ENCODE measurements around the gene CYP11A1.

Gene CYP11A1

GRCh38 chr15:74352393-74352910 lies 15.0 kb downstream of the CYP11A1 start:
- TF ChIP-seq CTCF (IDR thresholded peaks at IDR 0.05; ENCODE audit: control extremely low read depth, extremely low read depth, low read depth, missing control alignments), result no peak
- CTCF ChIA-PET, result no interaction called here
- POLR2A ChIA-PET, result interaction anchor here (0.6 kb wide), 2 partner anchors 141 to 1309 kb away, joined by 3 to 4 read pairs; no protein-coding TSS in a partner anchor
- no peak for DNase-seq (ENCODE audit: extremely low spot score)

GRCh38 chr15:74351670-74352069 lies 15.8 kb downstream of the CYP11A1 start:
- CTCF ChIA-PET, result no interaction called here
- no peak for DNase-seq (ENCODE audit: extremely low spot score)
- no peak for TF ChIP-seq CTCF (IDR thresholded peaks at IDR 0.05; ENCODE audit: control extremely low read depth, extremely low read depth, low read depth, missing control alignments)
- POLR2A ChIA-PET, result no interaction called here

DNA sequence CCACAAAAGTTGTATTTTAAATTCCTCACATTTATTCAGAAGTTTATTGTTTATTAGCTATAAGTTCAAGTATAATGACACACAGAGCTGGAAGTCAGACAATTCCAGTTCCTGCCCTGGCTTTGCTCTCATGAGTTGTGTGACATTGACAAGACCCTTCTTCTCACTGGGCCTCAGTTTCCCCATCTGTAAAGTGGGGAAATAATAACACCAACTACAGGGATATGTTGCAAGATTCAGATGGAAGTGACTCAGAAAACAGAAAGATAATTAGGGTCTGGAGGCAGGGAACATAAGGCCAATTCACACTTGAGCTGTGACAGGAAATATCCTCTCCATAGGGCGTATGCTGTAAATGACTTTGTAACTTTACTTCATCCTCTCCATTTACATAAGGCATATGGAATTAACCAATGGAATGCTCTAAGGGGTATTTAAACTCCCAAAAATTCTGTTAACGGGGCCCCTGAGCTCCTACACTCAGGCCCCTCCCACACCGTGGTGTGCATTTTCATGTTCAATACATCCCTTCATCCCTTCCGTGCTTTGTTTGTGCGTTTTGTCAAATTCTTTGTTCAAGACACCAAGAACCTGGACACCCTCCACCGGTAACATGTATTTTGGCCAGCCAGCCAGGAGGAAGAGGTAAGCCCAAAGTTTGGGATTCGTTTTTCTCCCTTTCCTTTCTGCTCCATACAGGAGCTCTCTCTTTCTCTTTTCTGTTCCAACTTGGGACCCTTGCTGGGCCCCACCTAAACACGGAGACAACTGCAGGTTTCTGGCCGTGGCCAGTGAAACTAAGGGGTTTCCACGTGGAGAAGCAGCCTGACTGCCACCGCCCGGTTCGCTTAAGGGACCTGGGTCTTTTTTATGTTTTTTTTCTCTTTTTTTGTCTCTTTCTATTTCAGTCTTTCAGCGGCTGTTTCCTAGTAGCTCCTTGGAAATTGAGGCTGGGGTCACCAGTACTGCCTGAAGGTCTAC lies 16.9 kb downstream of the CYP11A1 start:
- CTCF ChIA-PET, result interaction anchor here (0.8 kb wide), 1 partner anchor 21 kb away, joined by 3 read pairs; no protein-coding TSS in a partner anchor
- POLR2A ChIA-PET, result no interaction called here
- DNase-seq (ENCODE audit: extremely low spot score), result no peak
- no peak for TF ChIP-seq CTCF (IDR thresholded peaks at IDR 0.05; ENCODE audit: control extremely low read depth, extremely low read depth, low read depth, missing control alignments)

DNA sequence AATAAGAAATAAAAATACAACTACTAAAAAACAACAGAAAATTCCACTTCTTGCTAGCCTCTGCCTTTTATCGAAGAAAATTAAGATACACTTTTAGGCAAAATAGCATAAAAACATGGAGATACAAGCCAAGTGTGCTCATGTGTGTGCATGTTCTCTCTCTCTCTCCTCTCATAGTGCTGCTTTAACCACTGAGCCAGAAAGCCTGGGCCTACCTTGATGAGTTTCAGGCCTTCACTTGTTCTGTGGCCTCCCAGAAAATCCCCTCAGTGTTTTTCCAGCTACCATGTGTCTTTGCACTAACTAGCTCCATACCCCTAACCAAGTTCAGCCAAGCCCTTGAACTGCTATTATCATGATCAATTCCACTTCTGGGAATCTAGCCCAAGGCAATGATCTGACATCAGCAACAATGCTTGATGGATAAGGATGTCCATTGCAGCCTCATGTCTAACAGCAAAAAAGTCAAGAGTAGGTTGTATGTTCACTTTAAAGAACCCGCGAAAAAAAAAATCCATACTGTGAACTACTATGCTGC lies 18.1 kb downstream of the CYP11A1 start:
- CTCF ChIA-PET, result no interaction called here
- POLR2A ChIA-PET, result no interaction called here
- no peak for TF ChIP-seq CTCF (IDR thresholded peaks at IDR 0.05; ENCODE audit: control extremely low read depth, extremely low read depth, low read depth, missing control alignments)

GRCh38 chr15:74347757-74348250 lies 19.6 kb downstream of the CYP11A1 start:
- ChIA-PET POLR2A (no interaction called here), CTCF (interaction anchor here (0.9 to 1.2 kb wide), 4 partner anchors 17 to 284 kb away, joined by 3 read pairs; no protein-coding TSS in a partner anchor)
- no peak for DNase-seq (ENCODE audit: extremely low spot score)
- TF ChIP-seq CTCF (IDR thresholded peaks at IDR 0.05; ENCODE audit: control extremely low read depth, extremely low read depth, low read depth, missing control alignments), result no peak

More for the DNA sequence above, 18.1 kb downstream of the CYP11A1 start:
- no peak for DNase-seq (ENCODE audit: extremely low spot score)

DNA sequence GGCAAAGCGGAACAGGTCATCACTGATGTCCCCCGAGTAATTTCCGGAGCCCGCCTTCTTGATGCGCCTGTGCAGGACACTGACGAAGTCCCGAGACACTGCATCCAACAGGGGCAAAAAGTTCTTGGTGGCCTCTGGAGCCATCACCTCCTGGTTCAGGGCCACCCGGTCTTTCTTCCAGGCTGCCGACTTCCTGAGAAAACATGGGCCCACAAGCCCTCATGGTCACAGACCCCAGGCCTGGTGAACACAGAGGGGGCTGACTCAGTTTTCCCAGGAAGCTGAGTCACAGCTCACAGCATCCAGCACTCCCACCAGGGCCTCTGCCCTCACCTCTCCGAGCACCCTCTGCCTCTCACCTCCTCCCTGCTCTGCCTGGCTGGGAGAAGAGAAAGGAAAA lies 22.4 kb downstream of the CYP11A1 start:
- no peak for TF ChIP-seq CTCF (IDR thresholded peaks at IDR 0.05; ENCODE audit: control extremely low read depth, extremely low read depth, low read depth, missing control alignments)
- no peak for DNase-seq (ENCODE audit: extremely low spot score)
- ChIA-PET POLR2A (no interaction called here), CTCF (no interaction called here)
